Activated naive CD4-positive, alpha-beta T cell (primary cell): Measurements from ENCODE around the gene MRC2.

Experiments
- DNase-seq, 4 experiments: peaks; one replicate each; lab custom pipeline; 2025; lab: John Stamatoyannopoulos, UW

MRC2 gene

GRCh38 chr17:62637809-62638208, 10.3 kb downstream of the MRC2 start:
- DNase-seq, result no peak

- no peak for DNase-seq
These were observed 13.7 kb downstream of the MRC2 start for GRCh38 chr17:62641153-62641552.

- no peak for DNase-seq
These were observed 14.5 kb downstream of the MRC2 start for GRCh38 chr17:62641951-62642350.

- DNase-seq, result no peak
These were observed 16.0 kb downstream of the MRC2 start for GRCh38 chr17:62643496-62643895.

- no peak for DNase-seq
These were observed 17.2 kb downstream of the MRC2 start for GRCh38 chr17:62644487-62645173.

GRCh38 chr17:62648251-62648955, 20.9 kb downstream of the MRC2 start:
- no peak for DNase-seq

GRCh38 chr17:62648956-62649294, 21.5 kb downstream of the MRC2 start:
- DNase-seq, result no peak

GRCh38 chr17:62649570-62649969, 22.1 kb downstream of the MRC2 start:
- DNase-seq, result no peak

- DNase-seq, result no peak
These were observed 23.1 kb downstream of the MRC2 start for GRCh38 chr17:62650587-62650986.

- peak in 1 of 4 experiments; percentile 29 for DNase-seq
These were observed 25.0 kb downstream of the MRC2 start for GRCh38 chr17:62652251-62653001.

GRCh38 chr17:62653002-62653825, 25.7 kb downstream of the MRC2 start:
- DNase-seq, result peak in 3 of 4 experiments; percentile 33 to 61 (median 44)

- DNase-seq, result no peak
These were observed 26.6 kb downstream of the MRC2 start for GRCh38 chr17:62653826-62654761.

GRCh38 chr17:62655656-62656055, 28.2 kb downstream of the MRC2 start:
- DNase-seq, result no peak

- no peak for DNase-seq
These were observed 29.0 kb downstream of the MRC2 start for GRCh38 chr17:62656446-62656845.

- no peak for DNase-seq
These were observed 29.7 kb downstream of the MRC2 start for GRCh38 chr17:62657145-62657665.

- DNase-seq, result no peak
These were observed 30.2 kb downstream of the MRC2 start for GRCh38 chr17:62657690-62658089.

- no peak for DNase-seq
These were observed 30.9 kb downstream of the MRC2 start for GRCh38 chr17:62658136-62658920.

- DNase-seq, result no peak
These were observed 33.2 kb downstream of the MRC2 start for GRCh38 chr17:62660629-62661118.

- no peak for DNase-seq
These were observed 33.9 kb downstream of the MRC2 start for GRCh38 chr17:62661337-62661736.

- no peak for DNase-seq
These were observed 35.4 kb downstream of the MRC2 start for GRCh38 chr17:62662855-62663254.
